ENCODE measurements around the gene CTXND1.

GRCh38 chr15:80268101-80268500 is 16.1 kb upstream of the CTXND1 start:
- TF ChIP-seq CTCF (IDR thresholded peaks at IDR 0.05 in 4 of 5, conservative IDR thresholded peaks at IDR 0.05 in 1 of 5) (no peak), POLR2A (IDR thresholded peaks at IDR 0.05) (no peak)

Data from gastrocnemius medialis (tissue), 4 donors.